Loucy (cell line): ENCODE data around the gene ARMC10.
"Not testable (repeated sequence)": the region's sequence is repeated elsewhere in the genome, so short reads cannot be mapped to it uniquely, and the experiment has no call there.

Experiments
- H2AFZ ChIP-seq: fragments of 200-600 bp; sonication (generic); 2 replicates; pipeline ENCODE4 v1.6.0; 2016; ENCODE audit warnings: antibody characterized with exemption, mild to moderate bottlenecking, low read length, moderate library complexity
- H3F3A ChIP-seq: fragments of 200-600 bp; 2 replicates; pipeline ENCODE4 v1.6.0; 2016; ENCODE audit warnings: antibody characterized with exemption, low read depth, mild to moderate bottlenecking
- H3K27me3 ChIP-seq: fragments of 200-600 bp; sonication (generic); 2 replicates; pipeline ENCODE4 v1.6.1; 2014; ENCODE audit warnings: low read length, mild to moderate bottlenecking; ENCODE audit not compliant: insufficient read depth, poor library complexity, severe bottlenecking
- H3K36me3 ChIP-seq: fragments of 200-600 bp; sonication (generic); 2 replicates; pipeline ENCODE4 v1.6.1; 2016; ENCODE audit warnings: low read length; ENCODE audit not compliant: insufficient read depth
- H3K4me1 ChIP-seq: fragments of 200-600 bp; sonication (generic); 2 replicates; pipeline ENCODE4 v1.5.1; 2014; ENCODE audit warnings: low read length, mild to moderate bottlenecking; ENCODE audit not compliant: insufficient read depth, poor library complexity, severe bottlenecking
- H3K4me2 ChIP-seq: fragments of 200-600 bp; sonication (generic); 2 replicates; pipeline ENCODE4 v1.6.0; 2014; ENCODE audit warnings: antibody characterized with exemption, low read length, low read depth, mild to moderate bottlenecking; ENCODE audit not compliant: poor library complexity, severe bottlenecking
- H3K4me3 ChIP-seq: fragments of 200-600 bp; sonication (generic); 2 replicates; pipeline ENCODE4 v1.5.1; 2014; ENCODE audit warnings: low read length, mild to moderate bottlenecking, mixed read lengths; ENCODE audit not compliant: poor library complexity, severe bottlenecking
- H3K79me2 ChIP-seq: fragments of 200-600 bp; sonication (generic); 2 replicates; pipeline ENCODE4 v1.6.1; 2014; ENCODE audit warnings: low read length; ENCODE audit not compliant: insufficient read depth
- H3K9ac ChIP-seq: fragments of 200-600 bp; sonication (generic); 2 replicates; pipeline ENCODE4 v1.6.0; 2014; ENCODE audit warnings: mild to moderate bottlenecking, low read depth, low read length, moderate library complexity; ENCODE audit not compliant: poor library complexity, severe bottlenecking
- H3K9me2 ChIP-seq: fragments of 200-600 bp; sonication (generic); replicated peaks from 2 replicates; pipeline ENCODE4 v1.6.1; 2016; ENCODE audit warnings: low read depth, low read length, mixed read lengths
- H3K9me3 ChIP-seq: fragments of 200-600 bp; sonication (generic); 2 replicates; pipeline ENCODE4 v1.6.1; 2014; ENCODE audit warnings: mild to moderate bottlenecking, antibody characterized with exemption, low read length, low read depth; ENCODE audit not compliant: insufficient read depth
- H4K20me1 ChIP-seq: fragments of 200-600 bp; sonication (generic); 2 replicates; pipeline ENCODE4 v1.6.0; 2014; ENCODE audit warnings: antibody characterized with exemption, low read length, mild to moderate bottlenecking; ENCODE audit not compliant: insufficient read depth, poor library complexity, severe bottlenecking
- EZH2phosphoT487 ChIP-seq: fragments of 200-600 bp; IDR thresholded peaks from 2 replicates; pipeline ENCODE4 v1.6.1; 2018; ENCODE audit warnings: antibody characterized with exemption, mild to moderate bottlenecking, moderate library complexity, borderline replicate concordance
- TF ChIP-seq, protein P1 (sequence below): fragments of 200-600 bp; sonication (generic); conservative IDR thresholded peaks from 2 replicates; pipeline ENCODE4 v1.5.1; 2014; ENCODE audit warnings: mild to moderate bottlenecking, antibody characterized with exemption, low read length

ARMC10 gene

DNA sequence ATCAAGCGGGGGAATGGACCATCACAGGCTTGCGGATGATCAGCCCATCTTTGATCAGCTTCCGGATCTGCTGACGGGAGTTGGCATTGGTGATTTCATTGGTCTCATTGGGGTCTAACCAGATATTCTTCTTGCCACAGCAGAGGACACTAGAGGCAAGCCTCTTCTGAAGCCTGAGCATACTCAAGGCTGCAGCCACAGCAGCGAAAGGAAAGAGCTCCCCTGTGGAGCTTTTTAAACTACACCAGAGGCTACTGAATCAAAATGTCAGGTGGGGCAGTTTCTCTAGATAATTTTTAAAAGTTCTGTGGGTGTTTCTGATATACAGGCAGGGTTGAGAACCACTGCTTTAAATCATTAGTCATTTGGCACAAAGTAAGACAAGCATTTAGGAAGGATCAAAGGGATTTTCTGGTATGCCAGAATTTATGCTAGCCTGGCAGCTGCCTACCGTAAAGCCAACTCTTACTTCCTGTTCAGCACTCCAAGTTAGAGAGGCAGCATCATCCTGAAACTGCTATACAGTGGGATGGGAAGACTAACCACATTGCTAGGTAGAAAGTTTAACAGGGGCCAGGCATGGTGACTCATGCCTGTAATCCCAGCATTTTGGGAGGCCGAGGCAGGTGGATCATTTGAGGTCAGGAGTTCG, 66.9 kb downstream of the ARMC10 start:
- TF ChIP-seq EZH2phosphoT487 = no peak
- TF ChIP-seq, protein P1, sequence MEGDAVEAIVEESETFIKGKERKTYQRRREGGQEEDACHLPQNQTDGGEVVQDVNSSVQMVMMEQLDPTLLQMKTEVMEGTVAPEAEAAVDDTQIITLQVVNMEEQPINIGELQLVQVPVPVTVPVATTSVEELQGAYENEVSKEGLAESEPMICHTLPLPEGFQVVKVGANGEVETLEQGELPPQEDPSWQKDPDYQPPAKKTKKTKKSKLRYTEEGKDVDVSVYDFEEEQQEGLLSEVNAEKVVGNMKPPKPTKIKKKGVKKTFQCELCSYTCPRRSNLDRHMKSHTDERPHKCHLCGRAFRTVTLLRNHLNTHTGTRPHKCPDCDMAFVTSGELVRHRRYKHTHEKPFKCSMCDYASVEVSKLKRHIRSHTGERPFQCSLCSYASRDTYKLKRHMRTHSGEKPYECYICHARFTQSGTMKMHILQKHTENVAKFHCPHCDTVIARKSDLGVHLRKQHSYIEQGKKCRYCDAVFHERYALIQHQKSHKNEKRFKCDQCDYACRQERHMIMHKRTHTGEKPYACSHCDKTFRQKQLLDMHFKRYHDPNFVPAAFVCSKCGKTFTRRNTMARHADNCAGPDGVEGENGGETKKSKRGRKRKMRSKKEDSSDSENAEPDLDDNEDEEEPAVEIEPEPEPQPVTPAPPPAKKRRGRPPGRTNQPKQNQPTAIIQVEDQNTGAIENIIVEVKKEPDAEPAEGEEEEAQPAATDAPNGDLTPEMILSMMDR = no peak
- no peaks in the 10 kb centered on the region for H3K27me3 ChIP-seq
- no peaks in the 10 kb centered on the region for H3F3A ChIP-seq
- H3K79me2 ChIP-seq = peaks cover 10% of the 10 kb centered on the region; the same call in 1 of the 2 replicates
- H3K4me1 ChIP-seq = peaks cover 16% of the 10 kb centered on the region
- H4K20me1 ChIP-seq = no peaks in the 10 kb centered on the region
- H2AFZ ChIP-seq = no peak overlapping the region
- no peaks in the 10 kb centered on the region for H3K9me3 ChIP-seq
- no peak overlapping the region for H3K4me2 ChIP-seq
- H3K4me3 ChIP-seq = no peak overlapping the region
- H3K9ac ChIP-seq = no peak overlapping the region
- no peaks in the 10 kb centered on the region for H3K9me2 ChIP-seq
- no peaks in the 10 kb centered on the region for H3K36me3 ChIP-seq

DNA sequence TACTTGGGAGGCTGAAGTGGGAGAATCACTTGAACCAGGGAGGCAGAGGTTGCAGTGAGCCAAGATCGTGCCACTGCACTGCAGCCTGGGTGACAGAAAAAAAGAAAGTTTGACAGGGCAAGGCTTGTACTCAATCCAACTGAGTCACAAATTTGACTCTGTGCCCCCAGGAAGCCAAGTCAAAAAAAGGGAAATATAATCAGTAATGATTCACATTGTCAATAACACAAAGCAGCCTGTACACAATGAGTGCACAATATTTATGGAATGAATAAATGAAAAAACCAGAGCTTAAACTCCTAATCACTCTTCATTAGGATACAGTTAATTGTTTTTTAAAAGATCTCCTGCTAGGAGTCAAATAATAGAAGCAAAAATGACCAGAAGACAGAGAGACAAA, 67.6 kb downstream of the ARMC10 start:
- no peaks in the 10 kb centered on the region for H3F3A ChIP-seq
- peaks cover 4% of the 10 kb centered on the region for H3K27me3 ChIP-seq
- H3K9me2 ChIP-seq = no peaks in the 10 kb centered on the region
- H3K9ac ChIP-seq = no peak overlapping the region
- H4K20me1 ChIP-seq = peaks cover 3% of the 10 kb centered on the region
- H3K36me3 ChIP-seq = no peaks in the 10 kb centered on the region
- H2AFZ ChIP-seq = no peak overlapping the region
- TF ChIP-seq, protein P1 = no peak
- no peak for TF ChIP-seq EZH2phosphoT487
- H3K4me2 ChIP-seq = no peak overlapping the region
- peaks cover 20% of the 10 kb centered on the region for H3K4me1 ChIP-seq
- no peaks in the 10 kb centered on the region for H3K9me3 ChIP-seq
- H3K4me3 ChIP-seq = no peak overlapping the region
- H3K79me2 ChIP-seq = peaks cover 16% of the 10 kb centered on the region

DNA sequence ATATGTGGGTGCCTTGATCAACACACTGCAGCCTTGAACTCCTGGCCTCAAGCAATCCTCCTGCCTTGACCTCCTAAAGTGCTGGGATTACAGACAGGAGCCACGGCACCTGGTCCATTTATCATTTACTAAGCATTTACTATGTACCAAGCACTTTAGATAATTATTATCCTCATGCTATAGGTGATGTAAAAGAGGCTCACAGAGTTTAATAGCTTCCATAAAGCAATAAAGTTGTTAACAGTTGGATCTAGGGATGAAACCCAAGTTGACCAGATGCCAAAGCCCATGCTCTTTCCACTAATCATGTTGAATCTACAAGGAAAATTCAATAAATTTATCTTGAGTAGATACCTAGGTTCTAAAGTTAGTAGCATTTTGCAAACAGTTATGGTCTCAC, 68.9 kb downstream of the ARMC10 start:
- no peak overlapping the region for H2AFZ ChIP-seq
- H3K9ac ChIP-seq = no peak overlapping the region
- H3K9me3 ChIP-seq = no peaks in the 10 kb centered on the region
- H3K36me3 ChIP-seq = no peaks in the 10 kb centered on the region
- peaks cover 26% of the 10 kb centered on the region for H3K79me2 ChIP-seq
- H3K4me3 ChIP-seq = no peak overlapping the region
- no peak overlapping the region for H3K4me2 ChIP-seq
- H3K4me1 ChIP-seq = peaks cover 25% of the 10 kb centered on the region
- no peak for TF ChIP-seq EZH2phosphoT487
- TF ChIP-seq, protein P1 = no peak
- H3K27me3 ChIP-seq = peaks cover 8% of the 10 kb centered on the region
- H3F3A ChIP-seq = no peaks in the 10 kb centered on the region
- peaks cover 3% of the 10 kb centered on the region for H4K20me1 ChIP-seq
- no peaks in the 10 kb centered on the region for H3K9me2 ChIP-seq

DNA sequence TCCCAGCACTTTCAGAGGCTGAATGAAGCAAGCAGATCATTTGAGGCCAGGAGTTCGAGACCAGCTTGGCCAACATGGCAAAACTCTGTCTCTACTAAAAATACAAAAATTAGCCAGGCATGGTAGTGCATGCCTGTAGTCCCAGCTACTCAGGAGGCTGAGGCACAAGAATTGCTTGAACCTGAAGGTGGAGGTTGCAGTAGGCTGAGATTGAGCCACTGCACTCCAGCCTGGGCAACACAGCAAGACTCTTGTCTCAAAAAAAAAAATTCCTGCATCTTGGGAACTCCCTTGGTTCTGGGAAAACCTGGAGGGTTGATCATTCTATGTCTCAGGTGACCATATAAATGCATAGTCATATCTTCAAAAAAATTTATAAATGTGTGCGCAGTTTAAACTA, 69.8 kb downstream of the ARMC10 start:
- H3F3A ChIP-seq, H3K9ac ChIP-seq, H3K9me3 ChIP-seq, H3K4me2 ChIP-seq, H3K4me3 ChIP-seq, H2AFZ ChIP-seq, H4K20me1 ChIP-seq, H3K27me3 ChIP-seq, H3K36me3 ChIP-seq, H3K9me2 ChIP-seq: not testable (repeated sequence)
- H3K4me1 ChIP-seq = peaks cover 28% of the 10 kb centered on the region
- H3K79me2 ChIP-seq = peaks cover 26% of the 10 kb centered on the region
